LNCAP (cell line): Measurements from ENCODE around the gene GPR62.

ENCODE experiments used
- CTCF ChIP-seq: fragments of 450-650 bp; IDR thresholded peaks from 2 replicates; pipeline ENCODE4 v1.5.1; 2017; ENCODE audit warnings: mild to moderate bottlenecking

Gene GPR62

GRCh38 chr3:51982838-51983577, 27.8 kb downstream of the GPR62 start, which contains the start of gene ACY1:
Gene ACY1, plus strand, starts transcription at chr3:51983535. Its CDS starts 530 bp downstream, at chr3:51984065.
- TF ChIP-seq CTCF, result no peak; the same call in 1 of the 2 replicates

DNA sequence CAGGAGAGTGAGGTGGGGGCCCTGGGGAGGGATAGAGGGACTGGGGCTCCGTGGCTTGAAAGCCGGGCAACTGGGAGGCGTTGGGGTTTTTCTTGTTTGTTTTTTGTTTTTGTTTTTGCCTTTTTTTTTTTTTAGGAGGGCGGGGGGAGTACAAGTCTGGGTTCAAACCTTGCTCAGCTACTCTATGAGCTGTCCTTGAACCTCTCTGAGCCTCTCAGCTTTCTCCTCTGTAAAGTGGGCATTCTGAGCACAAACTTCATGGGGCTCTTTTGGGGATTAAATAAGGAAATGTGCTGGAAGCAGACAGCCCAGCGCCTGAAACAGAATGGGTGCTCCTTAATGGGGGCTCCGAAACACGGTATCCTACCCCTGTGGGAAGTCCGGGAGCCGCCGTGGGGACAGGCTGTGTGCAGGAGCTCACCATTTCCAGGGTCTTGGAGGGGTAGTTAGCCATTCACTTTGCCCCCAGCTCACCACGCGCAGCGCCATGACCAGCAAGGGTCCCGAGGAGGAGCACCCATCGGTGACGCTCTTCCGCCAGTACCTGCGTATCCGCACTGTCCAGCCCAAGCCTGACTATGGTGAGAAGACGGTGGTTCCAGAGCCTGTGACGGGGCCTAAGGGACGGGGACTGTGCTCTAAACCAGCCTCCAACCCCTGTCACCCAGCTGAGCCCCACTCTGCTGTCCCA, 28.5 kb downstream of the GPR62 start:
- no peak for TF ChIP-seq CTCF

- no peak for TF ChIP-seq CTCF
Observed at GRCh38 chr3:51984269-51984647, 29.1 kb downstream of the GPR62 start.

DNA sequence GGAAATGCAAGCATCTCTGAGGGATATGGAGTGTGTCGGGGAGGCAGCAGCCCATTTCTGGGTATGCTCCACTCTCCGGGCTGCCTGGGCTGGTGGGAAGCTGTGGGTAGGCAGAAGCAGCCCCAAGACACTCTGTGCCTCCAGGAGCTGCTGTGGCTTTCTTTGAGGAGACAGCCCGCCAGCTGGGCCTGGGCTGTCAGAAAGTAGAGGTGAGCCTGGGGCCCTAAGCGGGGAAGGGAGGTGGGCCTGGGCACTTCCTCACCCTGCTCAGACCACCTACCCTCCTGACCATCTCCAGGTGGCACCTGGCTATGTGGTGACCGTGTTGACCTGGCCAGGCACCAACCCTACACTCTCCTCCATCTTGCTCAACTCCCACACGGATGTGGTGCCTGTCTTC, 29.9 kb downstream of the GPR62 start:
- TF ChIP-seq CTCF, result no peak

DNA sequence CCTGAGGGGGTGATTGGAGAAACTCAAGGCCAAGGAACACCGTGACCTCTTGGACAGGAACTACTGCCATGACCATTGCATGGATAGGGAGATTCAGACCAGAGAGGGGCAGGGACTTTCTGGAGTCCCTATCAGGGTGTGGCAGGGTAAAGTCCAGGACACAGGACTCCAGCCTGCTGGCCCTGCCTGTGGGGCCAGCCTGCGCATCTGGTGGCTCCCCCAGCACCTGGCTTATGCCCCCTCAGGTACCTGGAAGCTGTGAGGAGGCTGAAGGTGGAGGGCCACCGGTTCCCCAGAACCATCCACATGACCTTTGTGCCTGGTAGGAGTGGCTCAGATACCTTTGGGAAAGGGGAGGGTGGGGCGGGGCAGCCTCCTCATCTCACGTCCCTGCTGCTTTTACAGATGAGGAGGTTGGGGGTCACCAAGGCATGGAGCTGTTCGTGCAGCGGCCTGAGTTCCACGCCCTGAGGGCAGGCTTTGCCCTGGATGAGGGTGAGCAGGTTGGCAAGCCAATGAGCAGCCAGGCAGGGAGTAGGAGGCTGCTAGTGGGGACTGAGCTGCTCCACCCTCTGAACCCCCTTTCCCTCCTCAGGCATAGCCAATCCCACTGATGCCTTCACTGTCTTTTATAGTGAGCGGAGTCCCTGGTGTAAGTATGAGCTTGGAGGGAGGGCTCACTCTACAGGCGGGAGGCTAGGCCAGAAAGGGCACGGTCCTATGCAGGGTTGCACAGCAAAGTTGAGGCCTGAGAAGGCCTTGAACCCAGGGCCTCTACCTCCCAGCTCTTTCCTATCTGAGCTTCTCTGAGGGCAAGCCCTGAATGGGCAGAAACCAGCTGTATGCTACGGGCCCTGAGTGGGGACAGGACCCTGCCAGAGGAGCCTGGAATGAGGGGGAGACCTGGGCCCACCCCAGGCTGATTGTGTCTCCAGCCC, 31.1 kb downstream of the GPR62 start:
- no peak for TF ChIP-seq CTCF

DNA sequence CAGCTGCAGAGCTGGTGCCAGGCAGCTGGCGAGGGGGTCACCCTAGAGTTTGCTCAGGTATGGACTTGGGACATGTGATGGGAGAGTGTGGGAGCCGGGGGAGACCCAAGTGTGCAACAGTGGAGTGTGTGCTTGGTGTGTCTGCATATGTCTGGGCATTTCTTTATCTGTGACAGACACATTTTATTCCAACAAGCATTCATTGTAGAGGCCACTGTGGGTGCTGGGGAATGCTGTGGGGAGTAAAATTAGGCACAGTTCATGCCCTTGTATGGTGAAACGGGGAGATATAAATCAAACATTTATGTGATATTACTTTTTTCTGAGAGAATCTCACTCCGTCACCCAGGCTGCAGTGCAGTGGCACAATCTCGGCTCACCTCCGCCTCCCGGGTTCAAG, 32.4 kb downstream of the GPR62 start:
- TF ChIP-seq CTCF, result no peak
